ENCODE results near the gene REP15. TPM values are rescaled to one million over a fixed set of nuclear protein-coding genes. Genes with fewer than 3 reads are reported as not detected.

The REP15 gene
- polyA plus RNA-seq, 1 donor (not counting 4 experiments of a cell fraction or from before 2014, with no cell fraction given), result 1.8 TPM

Other genes with a start within 250 kb of the REP15 start
- 0.22 to 0.70 TPM (median 0.49 TPM) in 3 replicates for gene SMCO2, start 249.7 kb upstream of the REP15 start, polyA plus RNA-seq
- gene PPFIBP1, start 172.2 kb upstream of the REP15 start, polyA plus RNA-seq, result 53.6 to 83.5 TPM (median 62.0 TPM) in 3 replicates
- 34.8 to 76.0 TPM (median 60.1 TPM) in 3 replicates for gene MRPS35, start 14.4 kb downstream of the REP15 start, polyA plus RNA-seq
- 18.6 to 27.2 TPM (median 20.6 TPM) in 3 replicates for gene KLHL42, start 83.8 kb downstream of the REP15 start, polyA plus RNA-seq
- gene MANSC4, start 83.8 kb downstream of the REP15 start, polyA plus RNA-seq, result 0.18 to 0.67 TPM (median 0.59 TPM) in 3 replicates